PC-9 (cell line): ENCODE results near the gene EMC6. TPM values are rescaled to one million over a fixed set of nuclear protein-coding genes. Genes with fewer than 3 reads are reported as not detected.

Source experiments
- BruUV-seq: library from RNA; stranded (reverse); fragments of 400-500 nt; replicated peaks from 2 replicates; lab custom pipeline; 2021; lab: Mats Ljungman, UMichigan
- CTCF ChIA-PET: fragments of 300-600 bp; sonication (Branson Sonifier 250); formaldehyde crosslinking; loops from one replicate; lab custom pipeline; 2022; ENCODE audit warnings: antibody characterized with exemption; lab: Charles Lee
- POLR2A ChIA-PET: fragments of 300-600 bp; sonication (Branson Sonifier 250); formaldehyde crosslinking; loops from one replicate; lab custom pipeline; 2022; ENCODE audit warnings: antibody characterized with exemption; ENCODE audit not compliant: unreplicated experiment; lab: Charles Lee
- DNase-seq, 2 experiments: peaks; one replicate each; pipeline versions ENCODE4 v3.0.0 to v3.0.0-alpha.2; 2015 to 2022; ENCODE audit warnings: mixed read lengths in 1 of 2
- H2AFZ ChIP-seq: fragments of 200-600 bp; sonication (generic); 2 replicates; pipeline ENCODE4 v1.8.1; 2017; ENCODE audit warnings: antibody characterized with exemption
- H3F3A ChIP-seq: fragments of 200-600 bp; sonication (generic); 2 replicates; pipeline ENCODE4 v1.8.1; 2017; ENCODE audit warnings: antibody characterized with exemption, mild to moderate bottlenecking, low read depth; ENCODE audit not compliant: insufficient read depth
- H3K27ac ChIP-seq: fragments of 200-600 bp; sonication (generic); 2 replicates; pipeline ENCODE4 v1.6.1; 2016; ENCODE audit warnings: mixed run types
- H3K27me3 ChIP-seq: fragments of 200-600 bp; sonication (generic); 2 replicates; pipeline ENCODE4 v1.6.1; 2016; ENCODE audit warnings: low read depth, mixed run types; ENCODE audit not compliant: insufficient read depth
- H3K36me3 ChIP-seq: fragments of 200-600 bp; sonication (generic); 2 replicates; pipeline ENCODE4 v1.6.1; 2016; ENCODE audit warnings: low read depth, mixed run types
- H3K4me1 ChIP-seq: fragments of 200-600 bp; sonication (generic); replicated peaks from 2 replicates; pipeline ENCODE4 v1.6.1; 2016; ENCODE audit warnings: mixed run types; ENCODE audit not compliant: insufficient read depth
- H3K4me2 ChIP-seq: fragments of 200-600 bp; sonication (generic); 2 replicates; pipeline ENCODE4 v1.6.1; 2017; ENCODE audit warnings: mixed run types
- H3K4me3 ChIP-seq: fragments of 200-600 bp; sonication (generic); 2 replicates; pipeline ENCODE4 v1.6.1; 2016; ENCODE audit warnings: mixed run types
- H3K79me2 ChIP-seq: fragments of 200-600 bp; sonication (generic); 2 replicates; pipeline ENCODE4 v1.6.1; 2017; ENCODE audit warnings: low read depth, mixed run types
- H3K9me2 ChIP-seq: fragments of 200-600 bp; sonication (generic); 2 replicates; pipeline ENCODE4 v1.8.1; 2017; ENCODE audit warnings: mild to moderate bottlenecking; ENCODE audit not compliant: insufficient read depth
- H3K9me3 ChIP-seq: fragments of 200-600 bp; sonication (generic); 2 replicates; pipeline ENCODE4 v1.8.1; 2016; ENCODE audit warnings: low read depth; ENCODE audit not compliant: insufficient read depth
- H4K20me1 ChIP-seq: fragments of 200-600 bp; sonication (generic); 2 replicates; pipeline ENCODE4 v1.8.1; 2017; ENCODE audit not compliant: insufficient read depth
- EZH2 ChIP-seq: fragments of 200-600 bp; sonication (generic); IDR thresholded peaks from 2 replicates; pipeline ENCODE4 v1.8.0; 2017; ENCODE audit warnings: antibody characterized with exemption, low read depth
- intact Hi-C: fragments of 100-400 bp; cut with micrococcal nuclease; formaldehyde crosslinking; loops from one replicate; pipeline ENCODE4 v1.10.0; 2022; ENCODE audit not compliant: unreplicated experiment
- total RNA-seq: library from RNA; stranded (reverse); gene quantifications from 2 replicates; pipeline ENCODE4 v1.2.3, GENCODE V29; 2021
- TF ChIP-seq, protein P1 (sequence below): fragments of 200-600 bp; sonication (generic); conservative IDR thresholded peaks from 2 replicates; pipeline ENCODE4 v1.6.1; 2017; ENCODE audit warnings: mixed run types, antibody characterized with exemption, mild to moderate bottlenecking, moderate library complexity

EMC6 gene
- total RNA-seq, 1 experiment from 2014 or later: 89.9 TPM

DNA sequence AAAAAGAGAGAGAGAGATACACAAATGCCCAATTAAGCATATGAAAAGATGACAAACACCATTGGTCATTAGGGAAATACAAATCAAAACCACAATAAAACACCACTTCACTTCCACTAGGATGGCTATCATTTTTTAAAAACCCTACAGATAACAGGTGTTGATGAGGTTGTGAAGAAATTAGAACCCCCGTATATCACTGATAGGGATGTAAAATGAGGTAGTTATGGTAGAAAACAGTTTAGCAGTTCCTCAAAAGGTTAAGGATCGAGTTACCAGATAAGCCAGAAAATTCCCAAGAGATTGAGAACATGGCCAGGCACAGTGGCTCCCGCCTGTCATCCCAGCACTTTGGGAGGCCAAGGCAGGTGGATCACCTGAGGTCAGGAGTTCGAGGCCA is 24.5 kb downstream of the EMC6 start:
- no peaks in the 10 kb centered on the region; the same call in 1 of the 2 replicates for H4K20me1 ChIP-seq
- H2AFZ ChIP-seq: no peak overlapping the region
- H3K79me2 ChIP-seq: peaks cover 35% of the 10 kb centered on the region
- TF ChIP-seq EZH2: no peak
- TF ChIP-seq, protein P1, sequence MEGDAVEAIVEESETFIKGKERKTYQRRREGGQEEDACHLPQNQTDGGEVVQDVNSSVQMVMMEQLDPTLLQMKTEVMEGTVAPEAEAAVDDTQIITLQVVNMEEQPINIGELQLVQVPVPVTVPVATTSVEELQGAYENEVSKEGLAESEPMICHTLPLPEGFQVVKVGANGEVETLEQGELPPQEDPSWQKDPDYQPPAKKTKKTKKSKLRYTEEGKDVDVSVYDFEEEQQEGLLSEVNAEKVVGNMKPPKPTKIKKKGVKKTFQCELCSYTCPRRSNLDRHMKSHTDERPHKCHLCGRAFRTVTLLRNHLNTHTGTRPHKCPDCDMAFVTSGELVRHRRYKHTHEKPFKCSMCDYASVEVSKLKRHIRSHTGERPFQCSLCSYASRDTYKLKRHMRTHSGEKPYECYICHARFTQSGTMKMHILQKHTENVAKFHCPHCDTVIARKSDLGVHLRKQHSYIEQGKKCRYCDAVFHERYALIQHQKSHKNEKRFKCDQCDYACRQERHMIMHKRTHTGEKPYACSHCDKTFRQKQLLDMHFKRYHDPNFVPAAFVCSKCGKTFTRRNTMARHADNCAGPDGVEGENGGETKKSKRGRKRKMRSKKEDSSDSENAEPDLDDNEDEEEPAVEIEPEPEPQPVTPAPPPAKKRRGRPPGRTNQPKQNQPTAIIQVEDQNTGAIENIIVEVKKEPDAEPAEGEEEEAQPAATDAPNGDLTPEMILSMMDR: no peak
- no peaks in the 10 kb centered on the region for H3K27me3 ChIP-seq
- peaks cover 10% of the 10 kb centered on the region; the same call in 1 of the 2 replicates for H3F3A ChIP-seq
- DNase-seq: no peak
- no peak overlapping the region for H3K4me3 ChIP-seq
- no TSS peak for BruUV-seq
- ChIA-PET POLR2A (no interaction called here), CTCF (interaction anchor here (0.5 to 1.2 kb wide), 2 partner anchors 10 to 701 kb away, joined by 3 to 5 read pairs; no protein-coding TSS in a partner anchor)
- H3K4me1 ChIP-seq: peaks cover 12% of the 10 kb centered on the region
- intact Hi-C loops: no loop called here
- H3K27ac ChIP-seq: no peak overlapping the region
- no peaks in the 10 kb centered on the region for H3K9me2 ChIP-seq
- no peaks in the 10 kb centered on the region for H3K36me3 ChIP-seq
- no peak overlapping the region for H3K4me2 ChIP-seq
- no peaks in the 10 kb centered on the region for H3K9me3 ChIP-seq

GRCh38 chr17:3693829-3694231 is 25.2 kb downstream of the EMC6 start:
- Histone ChIP-seq H3K4me2 (no peak overlapping the region), H3K9me3 (no peaks in the 10 kb centered on the region), H3F3A (peaks cover 10% of the 10 kb centered on the region; the same call in 1 of the 2 replicates), H3K27me3 (no peaks in the 10 kb centered on the region), H3K4me3 (0 out of 2 replicates have a peak overlapping the region, but pooled peaks have one; percentile 71), H3K79me2 (peaks cover 35% of the 10 kb centered on the region), H3K4me1 (peaks cover 12% of the 10 kb centered on the region), H2AFZ (no peak overlapping the region), H3K9me2 (no peaks in the 10 kb centered on the region), H3K36me3 (no peaks in the 10 kb centered on the region), H4K20me1 (no peaks in the 10 kb centered on the region), H3K27ac (no peak overlapping the region)
- intact Hi-C loops: no loop called here
- ChIA-PET CTCF (interaction anchor here (0.7 to 1.2 kb wide), 2 partner anchors 11 to 309 kb away, joined by 3 to 4 read pairs; no protein-coding TSS in a partner anchor), POLR2A (no interaction called here)
- TF ChIP-seq EZH2: no peak
- TF ChIP-seq, protein P1: no peak
- no peak for DNase-seq
- BruUV-seq: no TSS peak

- TF ChIP-seq, protein P1: no peak
- TF ChIP-seq EZH2: no peak
- H3K79me2 ChIP-seq: peaks cover 35% of the 10 kb centered on the region
- intact Hi-C loops: no loop called here
- DNase-seq: peak in 1 of 2 experiments; percentile 34
- H3K9me2 ChIP-seq: no peaks in the 10 kb centered on the region
- H3K36me3 ChIP-seq: no peaks in the 10 kb centered on the region
- ChIA-PET POLR2A (interaction anchor here (0.6 kb wide), 2 partner anchors 15 to 271 kb away, joined by 3 read pairs; no protein-coding TSS in a partner anchor), CTCF (interaction anchor here (0.6 to 1.0 kb wide), 3 partner anchors 60 to 557 kb away, joined by 3 to 6 read pairs (median 5); partner anchors contain the start of gene P2RX1)
- H3K4me3 ChIP-seq: peak overlapping the region; percentile 71
- H3F3A ChIP-seq: peaks cover 10% of the 10 kb centered on the region; the same call in 1 of the 2 replicates
- H3K9me3 ChIP-seq: no peaks in the 10 kb centered on the region
- H3K27ac ChIP-seq: no peak overlapping the region
- H4K20me1 ChIP-seq: no peaks in the 10 kb centered on the region
- peaks cover 12% of the 10 kb centered on the region for H3K4me1 ChIP-seq
- H3K27me3 ChIP-seq: no peaks in the 10 kb centered on the region
- no TSS peak for BruUV-seq
- peak overlapping the region; percentile 98 for H2AFZ ChIP-seq
- peak overlapping the region; percentile 83 for H3K4me2 ChIP-seq
These were observed 26.6 kb downstream of the EMC6 start for GRCh38 chr17:3695129-3695722.
